ENCODE results near the gene EIF5A. TPM values are rescaled to one million over a fixed set of nuclear protein-coding genes. Genes with fewer than 3 reads are reported as not detected.
A peak's percentile ranks its signal among the peaks of the same experiment; 100 is the strongest.
"Not testable (repeated sequence)": the region's sequence is repeated elsewhere in the genome, so short reads cannot be mapped to it uniquely, and the experiment has no call there.

EIF5A gene
- total RNA-seq, 1 donor from 2014 or later: 323 TPM

- DNase-seq (ENCODE audit: low spot score, unreplicated experiment): no peak
- Mint-ChIP-seq H3K4me1 (ENCODE audit: low read depth) (peaks cover 11% of the 10 kb centered on the region), H3K27me3 (no peaks in the 10 kb centered on the region), H3K4me3 (ENCODE audit: low read depth) (peak overlapping the region; percentile 95), H3K27ac (peak overlapping the region; percentile 16), H3K36me3 (ENCODE audit: insufficient read depth) (no peaks in the 10 kb centered on the region), H3K9me3 (ENCODE audit: low read depth) (no peaks in the 10 kb centered on the region)
- no peak for TF ChIP-seq CTCF (IDR thresholded peaks at IDR 0.05; ENCODE audit: unreplicated experiment)
These were observed 23.2 kb downstream of the EIF5A start for GRCh38 chr17:7330638-7331015.

GRCh38 chr17:7332111-7332510 is 24.7 kb downstream of the EIF5A start:
- no peak overlapping the region for H3K27ac Mint-ChIP-seq
- H3K36me3 Mint-ChIP-seq (ENCODE audit: insufficient read depth): no peaks in the 10 kb centered on the region
- no peak overlapping the region for H3K4me3 Mint-ChIP-seq (ENCODE audit: low read depth)
- no peak for TF ChIP-seq CTCF (IDR thresholded peaks at IDR 0.05; ENCODE audit: unreplicated experiment)
- H3K9me3 Mint-ChIP-seq (ENCODE audit: low read depth): no peaks in the 10 kb centered on the region
- H3K4me1 Mint-ChIP-seq (ENCODE audit: low read depth): peaks cover 11% of the 10 kb centered on the region
- peaks cover under 1% of the 10 kb centered on the region for H3K27me3 Mint-ChIP-seq
- no peak for DNase-seq (ENCODE audit: low spot score, unreplicated experiment)

GRCh38 chr17:7332600-7333069 is 25.2 kb downstream of the EIF5A start:
- peaks cover 11% of the 10 kb centered on the region for H3K4me1 Mint-ChIP-seq (ENCODE audit: low read depth)
- not testable (repeated sequence) for H3K27me3 Mint-ChIP-seq; H3K36me3 Mint-ChIP-seq (ENCODE audit: insufficient read depth); DNase-seq (ENCODE audit: low spot score, unreplicated experiment); H3K4me3 Mint-ChIP-seq (ENCODE audit: low read depth); H3K9me3 Mint-ChIP-seq (ENCODE audit: low read depth)
- peak overlapping the region; percentile 60 for H3K27ac Mint-ChIP-seq

GRCh38 chr17:7334938-7335538 is 27.6 kb downstream of the EIF5A start:
- TF ChIP-seq CTCF (IDR thresholded peaks at IDR 0.05; ENCODE audit: unreplicated experiment): no peak
- no peak for DNase-seq (ENCODE audit: low spot score, unreplicated experiment)
- Mint-ChIP-seq H3K27ac (peak overlapping the region; percentile 65), H3K36me3 (ENCODE audit: insufficient read depth) (no peaks in the 10 kb centered on the region), H3K9me3 (ENCODE audit: low read depth) (no peaks in the 10 kb centered on the region), H3K4me3 (ENCODE audit: low read depth) (no peak overlapping the region), H3K27me3 (peaks cover 7% of the 10 kb centered on the region), H3K4me1 (ENCODE audit: low read depth) (no peaks in the 10 kb centered on the region)

GRCh38 chr17:7335765-7336164 is 28.3 kb downstream of the EIF5A start:
- peak overlapping the region; percentile 65 for H3K27ac Mint-ChIP-seq
- not testable (repeated sequence) for DNase-seq (ENCODE audit: low spot score, unreplicated experiment); H3K4me3 Mint-ChIP-seq (ENCODE audit: low read depth); H3K4me1 Mint-ChIP-seq (ENCODE audit: low read depth); H3K36me3 Mint-ChIP-seq (ENCODE audit: insufficient read depth); H3K9me3 Mint-ChIP-seq (ENCODE audit: low read depth); H3K27me3 Mint-ChIP-seq

- H3K4me1 Mint-ChIP-seq (ENCODE audit: low read depth): no peaks in the 10 kb centered on the region
- H3K36me3 Mint-ChIP-seq (ENCODE audit: insufficient read depth): no peaks in the 10 kb centered on the region
- no peak within 1 kb of the TSS for H3K4me3 Mint-ChIP-seq (ENCODE audit: low read depth)
- peak within 1 kb of the TSS; percentile 65 for H3K27ac Mint-ChIP-seq
- no peaks in the 10 kb centered on the region for H3K9me3 Mint-ChIP-seq (ENCODE audit: low read depth)
- H3K27me3 Mint-ChIP-seq: peaks cover 10% of the 10 kb centered on the region
- no peak for DNase-seq (ENCODE audit: low spot score, unreplicated experiment)
- TF ChIP-seq CTCF (IDR thresholded peaks at IDR 0.05; ENCODE audit: unreplicated experiment): no peak
These were observed 29.1 kb downstream of the EIF5A start, which contains the start of gene ACAP1 for GRCh38 chr17:7336240-7337175. Gene ACAP1 (plus strand): TSS chr17:7336529. CDS start chr17:7336735, 206 bp downstream.

- H3K9me3 Mint-ChIP-seq (ENCODE audit: low read depth); H3K4me3 Mint-ChIP-seq (ENCODE audit: low read depth); H3K4me1 Mint-ChIP-seq (ENCODE audit: low read depth); H3K27ac Mint-ChIP-seq; H3K36me3 Mint-ChIP-seq (ENCODE audit: insufficient read depth); DNase-seq (ENCODE audit: low spot score, unreplicated experiment): not testable (repeated sequence)
- peaks cover 11% of the 10 kb centered on the region for H3K27me3 Mint-ChIP-seq
These were observed 30.2 kb downstream of the EIF5A start for GRCh38 chr17:7337600-7337999.
